PC-3 (cell line): ENCODE results near the gene CAMK1D. TPM values are rescaled to one million over a fixed set of nuclear protein-coding genes. Genes with fewer than 3 reads are reported as not detected.

ENCODE experiments used
- ATAC-seq: fragments of 200-7000 bp; cut with Tn5 transposase; 2 replicates; pipeline ENCODE4 v1.9.1; 2020; ENCODE audit warnings: mild to moderate bottlenecking, moderate library complexity
- BruUV-seq: library from RNA; stranded (reverse); fragments of 400-500 nt; replicated peaks from 2 replicates; lab custom pipeline; 2021; lab: Mats Ljungman, UMichigan
- CTCF ChIA-PET: fragments of 300-600 bp; sonication (Branson Sonifier 250); formaldehyde crosslinking; loops from one replicate; lab custom pipeline; 2022; ENCODE audit warnings: antibody characterized with exemption; lab: Charles Lee
- POLR2A ChIA-PET: fragments of 300-600 bp; sonication (Branson Sonifier 250); formaldehyde crosslinking; loops from one replicate; lab custom pipeline; 2022; ENCODE audit warnings: antibody characterized with exemption; ENCODE audit not compliant: unreplicated experiment; lab: Charles Lee
- DNase-seq: peaks from one replicate; pipeline ENCODE4 v3.0.0-alpha.2; 2015
- H2AFZ ChIP-seq: fragments of 300-600 bp; sonication (generic); 2 replicates; pipeline ENCODE4 v1.6.0; 2016; ENCODE audit warnings: antibody characterized with exemption, low read length
- H3F3A ChIP-seq: fragments of 300-600 bp; sonication (generic); one replicate; pipeline ENCODE4 v1.6.0; 2017; ENCODE audit warnings: antibody characterized with exemption, low read length, control low read depth, mild to moderate bottlenecking; ENCODE audit not compliant: unreplicated experiment
- H3K27ac ChIP-seq: fragments of 300-600 bp; sonication (generic); 2 replicates; pipeline ENCODE4 v1.5.1; 2016; ENCODE audit warnings: mild to moderate bottlenecking, low read length
- H3K27me3 ChIP-seq: fragments of 300-600 bp; sonication (generic); 2 replicates; pipeline ENCODE4 v1.6.1; 2016; ENCODE audit warnings: low read length, mixed read lengths
- H3K36me3 ChIP-seq: fragments of 300-600 bp; sonication (generic); 2 replicates; pipeline ENCODE4 v1.6.1; 2016; ENCODE audit warnings: low read depth, mixed run types, low read length, mixed read lengths
- H3K4me1 ChIP-seq: fragments of 300-600 bp; sonication (generic); 2 replicates; pipeline ENCODE4 v1.5.1; 2016; ENCODE audit warnings: low read length; ENCODE audit not compliant: insufficient read depth
- H3K4me2 ChIP-seq: fragments of 300-600 bp; sonication (generic); 2 replicates; pipeline ENCODE4 v1.6.0; 2016; ENCODE audit warnings: low read length
- H3K4me3 ChIP-seq: fragments of 300-600 bp; sonication (generic); 2 replicates; pipeline ENCODE4 v1.5.1; 2016; ENCODE audit warnings: mild to moderate bottlenecking, low read length, mixed read lengths
- H3K79me2 ChIP-seq: fragments of 300-600 bp; sonication (generic); 2 replicates; pipeline ENCODE4 v1.6.1; 2017; ENCODE audit warnings: low read length, mixed read lengths
- H3K9ac ChIP-seq: fragments of 300-600 bp; sonication (generic); 2 replicates; pipeline ENCODE4 v1.6.0; 2016; ENCODE audit warnings: mild to moderate bottlenecking, low read length
- H3K9me2 ChIP-seq: fragments of 300-600 bp; sonication (generic); replicated peaks from 2 replicates; pipeline ENCODE4 v1.6.1; 2016; ENCODE audit warnings: mixed run types, low read length, mixed read lengths
- H3K9me3 ChIP-seq: fragments of 300-600 bp; sonication (generic); 2 replicates; pipeline ENCODE4 v1.6.1; 2016; ENCODE audit warnings: low read length, mixed read lengths
- H4K20me1 ChIP-seq: fragments of 300-600 bp; sonication (generic); 2 replicates; pipeline ENCODE4 v1.6.1; 2016; ENCODE audit warnings: low read length, mixed read lengths
- EZH2 ChIP-seq: fragments of 300-600 bp; sonication (generic); IDR thresholded peaks from one replicate; pipeline ENCODE4 v1.6.1; 2017; ENCODE audit warnings: antibody characterized with exemption, mild to moderate bottlenecking, low read length; ENCODE audit not compliant: unreplicated experiment
- EZH2phosphoT487 ChIP-seq: fragments of 300-600 bp; sonication (generic); IDR thresholded peaks from 2 replicates; pipeline ENCODE4 v1.6.1; 2018; ENCODE audit warnings: mild to moderate bottlenecking, antibody characterized with exemption, low read length, borderline replicate concordance
- intact Hi-C: fragments of 100-400 bp; cut with micrococcal nuclease; formaldehyde crosslinking; loops from 2 replicates; pipeline ENCODE4 v1.9.0; 2023
- total RNA-seq: library from RNA; depleted of rRNA; stranded (reverse); fragments of >200 nt; gene quantifications from 2 replicates; pipeline ENCODE4 v1.2.3, GENCODE V29; 2014
- TF ChIP-seq, protein P1 (sequence below): fragments of 300-600 bp; sonication (generic); conservative IDR thresholded peaks from 2 replicates; pipeline ENCODE4 v1.5.1; 2017; ENCODE audit warnings: antibody characterized with exemption, low read depth, mild to moderate bottlenecking, low read length

The CAMK1D gene
- total RNA-seq, 1 experiment from 2014 or later: 1.3 TPM

DNA sequence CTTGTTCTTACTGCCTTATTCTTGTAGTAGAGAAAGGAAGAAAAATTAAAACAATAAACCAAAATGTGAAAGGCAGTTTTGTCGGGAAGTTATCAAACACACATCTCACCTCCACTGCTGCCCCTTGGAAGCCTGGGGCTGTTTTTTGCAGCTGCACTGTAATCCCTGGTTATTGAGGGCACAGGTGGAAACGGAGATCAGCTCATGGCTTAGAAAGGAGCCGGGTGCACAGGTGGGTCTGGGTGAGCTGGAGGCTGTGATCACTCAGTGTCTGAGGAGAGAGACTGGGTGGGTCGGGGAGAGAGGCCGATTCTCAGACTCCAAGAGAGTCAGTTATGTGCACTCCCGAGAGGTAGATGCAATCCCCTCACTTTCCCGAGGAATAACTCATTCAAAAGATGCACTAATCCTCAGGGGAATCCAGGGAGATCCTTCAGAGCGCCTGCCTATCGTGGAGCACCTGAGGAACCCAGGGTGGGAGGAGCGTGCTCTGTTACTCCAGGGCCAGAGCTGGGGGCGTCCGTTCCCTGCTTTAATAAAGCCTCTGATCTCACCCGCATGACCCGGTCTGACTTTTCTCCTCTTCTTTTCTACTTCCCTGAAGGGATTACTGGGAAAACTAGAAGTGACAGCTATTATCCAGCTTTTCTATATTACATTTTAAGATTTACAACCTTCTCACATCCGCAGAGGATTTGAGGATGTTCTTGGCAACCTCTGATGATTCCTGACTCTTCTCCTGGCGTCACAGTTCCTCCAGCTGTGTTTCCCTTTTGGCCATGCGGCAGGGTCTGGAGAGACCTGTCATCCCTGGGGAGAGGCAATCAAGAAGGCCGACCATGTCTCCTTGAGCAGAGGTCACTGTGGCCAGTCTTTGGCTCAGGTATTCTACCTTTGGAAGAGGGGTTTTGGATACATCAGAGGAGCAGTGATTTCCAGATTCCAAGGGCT, 82.1 kb downstream of the CAMK1D start:
- Histone ChIP-seq H4K20me1 (no peaks in the 10 kb centered on the region), H3K9me3 (no peaks in the 10 kb centered on the region), H3K27me3 (no peaks in the 10 kb centered on the region), H3K36me3 (no peaks in the 10 kb centered on the region), H3F3A (no peaks in the 10 kb centered on the region), H3K27ac (no peak overlapping the region), H3K4me3 (no peak overlapping the region), H3K9ac (no peak overlapping the region), H3K4me1 (no peaks in the 10 kb centered on the region), H3K79me2 (no peaks in the 10 kb centered on the region), H3K9me2 (no peaks in the 10 kb centered on the region), H2AFZ (no peak overlapping the region), H3K4me2 (no peak overlapping the region)
- BruUV-seq: no TSS peak
- intact Hi-C loops: no loop called here
- no peak for TF ChIP-seq EZH2phosphoT487
- no peak for TF ChIP-seq EZH2
- TF ChIP-seq, protein P1, sequence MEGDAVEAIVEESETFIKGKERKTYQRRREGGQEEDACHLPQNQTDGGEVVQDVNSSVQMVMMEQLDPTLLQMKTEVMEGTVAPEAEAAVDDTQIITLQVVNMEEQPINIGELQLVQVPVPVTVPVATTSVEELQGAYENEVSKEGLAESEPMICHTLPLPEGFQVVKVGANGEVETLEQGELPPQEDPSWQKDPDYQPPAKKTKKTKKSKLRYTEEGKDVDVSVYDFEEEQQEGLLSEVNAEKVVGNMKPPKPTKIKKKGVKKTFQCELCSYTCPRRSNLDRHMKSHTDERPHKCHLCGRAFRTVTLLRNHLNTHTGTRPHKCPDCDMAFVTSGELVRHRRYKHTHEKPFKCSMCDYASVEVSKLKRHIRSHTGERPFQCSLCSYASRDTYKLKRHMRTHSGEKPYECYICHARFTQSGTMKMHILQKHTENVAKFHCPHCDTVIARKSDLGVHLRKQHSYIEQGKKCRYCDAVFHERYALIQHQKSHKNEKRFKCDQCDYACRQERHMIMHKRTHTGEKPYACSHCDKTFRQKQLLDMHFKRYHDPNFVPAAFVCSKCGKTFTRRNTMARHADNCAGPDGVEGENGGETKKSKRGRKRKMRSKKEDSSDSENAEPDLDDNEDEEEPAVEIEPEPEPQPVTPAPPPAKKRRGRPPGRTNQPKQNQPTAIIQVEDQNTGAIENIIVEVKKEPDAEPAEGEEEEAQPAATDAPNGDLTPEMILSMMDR: no peak
- DNase-seq: no peak
- no peak for ATAC-seq
- ChIA-PET POLR2A (interaction anchor here (0.6 kb wide), 1 partner anchor 133 kb away, joined by 3 read pairs; no protein-coding TSS in a partner anchor), CTCF (no interaction called here)

DNA sequence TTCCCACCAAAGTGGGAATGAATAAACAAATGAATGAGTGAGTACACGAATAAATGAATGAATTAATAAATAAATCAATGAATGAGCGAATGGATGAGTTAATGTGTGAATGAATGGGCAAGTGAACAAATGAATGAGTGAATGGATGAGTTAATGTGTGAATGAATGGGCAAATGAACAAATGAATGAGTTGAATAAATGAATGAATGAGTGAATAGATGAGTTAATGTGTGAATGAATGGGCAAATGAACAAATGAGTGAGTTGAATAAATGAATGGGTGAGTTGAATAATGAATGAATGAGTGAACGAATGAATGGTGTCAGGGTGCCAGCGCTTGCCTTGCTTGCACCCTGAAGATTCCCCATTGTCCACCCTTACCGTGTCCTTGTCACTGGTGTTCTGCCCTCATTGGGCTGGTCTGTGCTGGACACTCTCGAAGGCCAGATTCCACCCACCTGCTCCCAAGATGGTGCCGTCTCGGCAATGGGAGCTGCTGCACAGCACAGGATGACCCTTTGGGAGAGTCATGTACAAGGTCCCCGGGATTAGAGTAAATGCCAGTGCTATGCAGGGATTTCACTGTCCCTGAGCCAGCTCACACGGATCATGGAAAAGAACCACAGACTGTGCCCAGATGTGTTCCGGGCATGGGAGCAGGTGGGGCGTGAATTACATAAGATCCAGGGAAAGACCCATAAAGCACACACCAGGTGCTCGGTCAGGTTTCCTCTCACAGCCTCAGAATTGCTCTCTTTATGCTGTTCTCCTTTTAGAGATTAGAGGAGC, 83.2 kb downstream of the CAMK1D start:
- no TSS peak for BruUV-seq
- Histone ChIP-seq H3K9me2 (no peaks in the 10 kb centered on the region), H3K9me3 (no peaks in the 10 kb centered on the region), H3K9ac (no peak overlapping the region), H3K36me3 (no peaks in the 10 kb centered on the region), H3K27ac (no peak overlapping the region), H3F3A (no peaks in the 10 kb centered on the region), H3K4me2 (no peak overlapping the region), H3K27me3 (no peaks in the 10 kb centered on the region), H3K4me3 (no peak overlapping the region), H4K20me1 (no peaks in the 10 kb centered on the region), H2AFZ (no peak overlapping the region), H3K4me1 (no peaks in the 10 kb centered on the region), H3K79me2 (no peaks in the 10 kb centered on the region)
- TF ChIP-seq EZH2phosphoT487 (no peak), EZH2 (no peak)
- TF ChIP-seq, protein P1: no peak
- no peak for DNase-seq
- ChIA-PET CTCF (no interaction called here), POLR2A (no interaction called here)
- intact Hi-C loops: no loop called here
- ATAC-seq: no peak
